NCI-H748 (cell line): Measurements from ENCODE around the gene CD3G.

Experiments used
- DNase-seq: peaks from one replicate; lab custom pipeline; 2025; ENCODE audit not compliant: unreplicated experiment; lab: John Stamatoyannopoulos, UW

CD3G gene

DNA sequence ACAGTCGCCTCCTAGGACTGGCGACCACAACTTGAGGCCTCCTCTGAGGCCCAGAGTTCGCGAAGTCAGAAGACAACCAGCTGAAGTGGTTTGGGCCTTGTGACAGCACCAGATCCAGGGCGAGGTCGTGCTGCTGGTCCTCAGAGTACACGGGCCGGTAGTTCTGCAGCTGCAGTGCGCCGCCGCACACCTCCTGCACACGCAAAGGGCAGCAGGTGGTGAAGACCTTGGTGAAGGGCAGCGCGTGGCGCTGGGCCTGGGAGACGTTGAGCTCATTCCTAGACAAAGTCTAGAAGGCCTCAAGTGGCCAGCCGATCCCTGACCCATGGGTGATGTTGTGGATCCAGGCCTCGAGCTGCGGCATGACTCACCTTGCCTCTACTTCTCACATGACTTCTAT lies 21.4 kb upstream of the CD3G start:
- no peak for DNase-seq

DNA sequence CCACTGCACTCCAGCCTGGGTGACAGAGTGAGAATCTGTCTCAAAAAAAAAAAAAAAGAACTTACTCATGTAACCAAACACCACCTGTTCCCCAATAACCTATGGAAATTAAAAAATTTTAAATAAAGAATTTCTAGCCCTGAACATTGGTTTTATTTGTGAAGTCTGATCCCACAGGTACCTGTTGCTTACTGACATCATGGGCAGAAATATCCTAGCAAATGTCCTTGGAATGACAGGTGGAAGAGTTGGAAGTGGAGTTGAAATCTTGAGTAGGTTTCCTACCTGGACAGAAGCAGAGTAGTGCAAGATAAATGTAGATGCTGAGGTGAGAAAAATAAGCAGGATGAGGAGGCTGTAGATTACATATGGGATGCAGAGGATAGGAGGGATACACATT lies 18.9 kb upstream of the CD3G start:
- no peak for DNase-seq

DNA sequence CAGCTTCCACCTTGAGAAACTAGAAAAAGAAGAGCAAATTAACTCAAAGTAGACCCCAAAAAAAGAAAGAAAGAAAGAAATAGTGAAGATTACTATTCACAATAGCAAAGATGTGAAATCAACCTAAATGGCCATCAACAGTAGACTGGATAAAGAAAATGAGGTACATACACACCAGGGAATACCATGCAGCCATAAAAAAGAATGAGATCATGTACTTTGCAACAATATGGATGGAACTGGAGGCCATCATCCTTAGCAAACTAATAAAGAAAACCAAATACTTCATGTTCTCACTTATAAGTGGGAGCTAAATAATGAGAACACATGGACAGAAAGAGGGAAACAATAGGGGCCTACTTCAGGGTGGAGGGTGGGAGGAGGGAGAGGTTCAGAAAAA lies 15.4 kb upstream of the CD3G start:
- DNase-seq = no peak

DNA sequence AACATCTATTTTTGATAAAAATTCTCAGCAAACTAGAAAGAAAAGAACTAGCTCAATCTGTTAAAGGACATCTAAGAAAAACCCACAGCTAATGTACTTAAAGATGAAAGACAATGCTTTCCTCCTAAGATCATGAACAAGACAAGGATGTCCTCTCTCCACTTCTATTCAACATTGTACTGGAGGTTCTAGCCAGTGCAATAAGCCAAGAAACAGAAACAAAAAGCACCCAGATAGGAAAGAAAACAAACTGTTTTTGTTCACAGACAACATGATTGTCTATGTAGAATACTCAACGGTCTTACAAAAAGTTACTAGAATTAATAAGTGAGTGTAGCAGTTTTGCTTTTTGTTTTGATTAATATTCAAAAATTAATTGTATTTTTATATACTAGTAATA lies 9.4 kb upstream of the CD3G start:
- no peak for DNase-seq

DNA sequence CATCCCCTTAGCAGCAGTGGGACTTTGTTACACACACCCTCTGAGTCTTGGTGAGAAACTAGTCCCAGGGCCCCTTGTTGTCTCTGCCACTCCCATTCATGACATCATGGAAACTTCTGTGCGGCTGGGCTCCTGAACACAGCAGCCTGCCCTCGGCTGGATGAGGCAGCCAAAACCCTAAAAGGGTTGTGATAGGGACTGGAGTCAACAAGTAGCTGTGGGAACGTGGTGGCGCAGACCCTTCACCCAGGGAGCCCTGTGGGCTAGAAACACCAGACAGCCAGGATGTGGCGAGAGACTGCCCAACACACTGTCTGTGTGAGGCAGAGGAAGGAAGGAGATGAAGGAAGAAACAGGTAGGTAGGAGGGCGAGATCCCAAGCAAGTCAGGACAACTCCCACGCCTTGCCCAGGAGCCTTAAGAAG lies 5.5 kb upstream of the CD3G start:
- DNase-seq = no peak

DNA sequence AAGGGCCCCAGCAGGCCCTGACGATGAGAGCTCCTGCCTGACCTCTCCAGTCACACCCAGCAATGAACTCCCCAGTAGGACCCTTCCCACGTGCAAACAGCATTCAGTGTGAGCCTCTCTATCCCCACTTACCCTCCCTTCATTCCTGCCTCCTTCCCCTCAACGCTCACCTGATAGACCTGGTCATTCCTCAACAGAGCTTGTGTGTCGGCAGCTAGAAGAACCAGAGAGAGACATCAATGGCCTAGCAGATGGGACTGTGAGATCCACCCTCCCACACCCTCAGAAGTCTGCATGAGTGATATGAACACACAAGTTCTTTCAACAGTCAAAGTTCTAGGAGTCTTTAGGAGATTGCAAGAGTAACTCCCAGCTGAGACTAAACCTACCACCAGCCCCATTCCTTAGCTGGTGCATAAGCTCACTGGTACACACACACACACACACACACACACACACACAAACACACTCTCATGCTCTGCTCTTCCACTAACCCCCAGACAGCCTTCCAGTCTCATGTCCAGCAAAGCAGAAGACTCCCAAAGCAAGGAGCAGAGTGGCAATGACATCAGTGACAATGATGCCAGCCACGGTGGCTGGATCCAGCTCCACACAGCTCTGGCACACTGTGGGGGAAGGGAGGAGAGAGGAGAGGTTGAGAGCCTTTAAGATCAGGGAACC lies 4.7 kb upstream of the CD3G start:
- no peak for DNase-seq

DNA sequence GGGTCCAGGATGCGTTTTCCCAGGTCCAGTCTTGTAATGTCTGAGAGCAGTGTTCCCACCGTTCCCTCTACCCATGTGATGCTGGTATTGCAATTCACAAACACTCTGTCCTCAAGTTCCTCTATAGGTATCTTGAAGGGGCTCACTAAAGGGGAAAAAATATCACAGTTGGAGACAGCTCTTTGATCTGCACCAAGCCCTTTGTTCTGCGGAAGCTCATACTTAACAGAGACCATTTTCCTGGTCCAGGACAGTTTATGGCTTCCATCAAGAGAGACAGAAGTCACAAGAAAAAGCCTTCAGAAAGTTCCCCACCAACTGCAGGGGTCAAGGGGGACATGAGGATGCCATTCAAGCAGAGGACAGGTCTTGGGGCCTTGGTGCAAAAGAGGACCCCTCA lies 3.7 kb upstream of the CD3G start:
- DNase-seq = no peak

DNA sequence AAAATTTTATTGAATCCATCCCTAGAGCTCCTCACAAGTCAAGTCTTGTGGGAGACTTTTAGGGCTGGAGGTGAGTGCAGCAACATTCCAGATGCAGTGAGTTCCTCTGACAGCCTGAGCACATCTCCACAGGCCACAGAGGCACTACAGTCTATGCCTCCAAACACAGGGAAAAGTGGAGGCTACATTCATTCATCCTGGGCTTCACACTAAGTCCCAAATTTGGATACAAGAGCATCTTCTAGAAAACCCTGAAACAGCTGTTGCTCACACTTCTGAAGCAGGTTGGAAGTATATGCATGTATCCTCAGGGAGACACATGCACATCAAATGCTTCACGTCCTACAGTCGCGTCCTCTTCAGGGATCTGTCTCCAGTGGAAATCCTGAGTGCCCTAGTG lies 2.9 kb upstream of the CD3G start:
- no peak for DNase-seq

DNA sequence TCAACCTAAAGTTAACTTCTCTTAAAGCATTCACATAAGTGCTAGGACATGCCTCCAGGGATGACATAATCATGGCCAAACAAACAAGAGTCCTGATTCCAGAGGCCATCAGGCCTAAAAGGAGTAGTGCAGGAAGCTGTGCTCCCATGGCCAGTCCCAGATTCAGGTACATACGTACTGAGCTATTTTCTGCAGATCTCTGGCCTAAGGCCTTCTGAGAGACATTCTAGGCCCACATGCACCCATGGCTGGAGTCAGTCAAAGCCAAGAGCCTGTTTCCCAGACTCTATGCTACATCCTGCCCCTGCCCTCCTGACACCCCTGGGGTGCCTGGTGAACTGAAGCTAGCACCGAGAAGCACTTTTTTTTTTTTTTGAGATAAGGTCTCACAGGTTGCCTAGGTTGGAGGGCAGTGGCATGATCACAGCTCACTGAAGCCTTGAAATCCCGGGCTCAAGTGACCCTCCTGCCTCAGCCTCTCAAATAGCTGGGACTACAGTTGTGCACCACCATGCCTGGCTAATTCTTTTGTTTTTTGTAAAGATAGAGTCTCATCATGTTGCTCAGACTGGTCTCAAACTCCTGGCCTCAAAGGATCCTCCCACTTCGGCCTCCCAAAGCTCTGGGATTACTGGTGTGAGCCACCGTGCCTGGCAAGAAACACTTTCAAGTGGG lies 2.2 kb upstream of the CD3G start:
- no peak for DNase-seq

DNA sequence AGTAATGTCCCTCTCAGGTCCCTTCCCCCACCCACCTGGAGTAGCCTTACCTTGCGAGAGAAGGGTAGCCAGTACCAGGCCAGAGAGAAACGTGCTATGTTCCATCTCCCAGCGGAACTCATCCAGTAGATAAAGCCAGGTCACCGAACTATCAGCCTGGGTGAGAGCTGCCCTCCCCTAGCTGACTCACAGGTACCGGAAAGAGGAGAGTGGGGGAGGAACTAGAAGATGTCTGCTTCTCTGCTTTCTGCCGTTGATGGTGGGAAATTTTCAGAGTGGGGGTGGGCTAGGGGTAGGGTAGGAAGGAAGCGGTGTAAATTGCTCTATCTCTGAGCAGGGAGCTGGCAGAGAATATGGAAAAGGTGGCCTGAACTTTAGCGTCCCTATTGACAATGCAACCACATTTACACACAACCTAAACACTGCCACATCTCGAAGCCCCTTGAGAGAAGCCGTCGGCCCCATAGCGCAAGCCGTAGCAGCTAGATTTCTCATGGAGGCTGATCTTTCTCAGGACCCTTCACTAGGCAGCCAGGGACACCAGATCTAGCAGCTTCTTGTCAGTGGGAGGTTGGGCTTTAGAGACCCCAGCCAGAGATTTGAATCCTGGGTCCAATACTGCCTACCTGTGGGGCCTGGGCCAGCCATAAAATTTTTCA lies 1.5 kb upstream of the CD3G start, which contains the start of gene CD3D:
Gene CD3D, minus strand, starts transcription at position 203 of the 659 bp plus-strand sequence. Its CDS starts 98 bp downstream, at position 105.
- DNase-seq = no peak

DNA sequence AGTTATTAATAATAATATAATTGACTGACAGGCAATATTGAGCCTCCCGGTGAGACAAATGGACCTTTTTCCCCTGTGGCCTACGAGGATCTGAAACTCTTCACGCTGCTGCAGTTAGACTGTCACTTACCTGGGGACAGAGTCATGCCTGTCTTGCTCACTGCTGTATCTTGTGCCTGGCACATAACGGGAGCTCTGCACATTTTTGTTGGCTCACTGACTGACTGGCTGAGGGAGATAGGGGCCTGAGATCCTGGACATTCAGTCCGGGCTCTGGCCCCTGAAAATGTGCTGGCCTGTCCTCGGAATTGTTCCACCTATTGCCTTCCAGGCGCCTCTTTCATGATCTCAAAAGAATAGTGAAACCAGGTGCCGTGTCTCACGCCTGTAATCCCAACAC lies 896 bp upstream of the CD3G start:
- no peak for DNase-seq

DNA sequence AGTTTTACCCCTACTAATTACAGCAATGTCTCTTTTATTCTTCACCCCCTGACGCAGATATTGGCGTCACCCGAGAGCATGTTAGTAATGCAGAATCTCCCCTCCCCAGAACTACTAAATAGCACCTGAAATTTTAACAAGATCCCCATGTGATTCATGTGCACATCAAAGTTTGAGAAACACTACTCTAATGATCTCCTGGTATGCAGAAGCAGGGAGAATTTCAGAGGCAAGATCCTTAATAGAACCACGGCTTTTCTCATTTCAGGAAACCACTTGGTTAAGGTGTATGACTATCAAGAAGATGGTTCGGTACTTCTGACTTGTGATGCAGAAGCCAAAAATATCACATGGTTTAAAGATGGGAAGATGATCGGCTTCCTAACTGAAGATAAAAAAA lies 5.3 kb downstream of the CD3G start:
- no peak for DNase-seq

DNA sequence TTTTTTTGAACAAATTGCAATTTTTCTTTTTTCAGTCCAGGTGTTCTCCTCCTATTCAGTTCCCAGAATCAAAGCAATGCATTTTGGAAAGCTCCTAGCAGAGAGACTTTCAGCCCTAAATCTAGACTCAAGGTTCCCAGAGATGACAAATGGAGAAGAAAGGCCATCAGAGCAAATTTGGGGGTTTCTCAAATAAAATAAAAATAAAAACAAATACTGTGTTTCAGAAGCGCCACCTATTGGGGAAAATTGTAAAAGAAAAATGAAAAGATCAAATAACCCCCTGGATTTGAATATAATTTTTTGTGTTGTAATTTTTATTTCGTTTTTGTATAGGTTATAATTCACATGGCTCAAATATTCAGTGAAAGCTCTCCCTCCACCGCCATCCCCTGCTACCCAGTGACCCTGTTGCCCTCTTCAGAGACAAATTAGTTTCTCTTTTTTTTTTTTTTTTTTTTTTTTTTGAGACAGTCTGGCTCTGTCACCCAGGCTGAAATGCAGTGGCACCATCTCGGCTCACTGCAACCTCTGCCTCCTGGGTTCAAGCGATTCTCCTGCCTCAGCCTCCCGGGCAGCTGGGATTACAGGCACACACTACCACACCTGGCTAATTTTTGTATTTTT lies 9.1 kb downstream of the CD3G start:
- DNase-seq = peak; percentile 2

DNA sequence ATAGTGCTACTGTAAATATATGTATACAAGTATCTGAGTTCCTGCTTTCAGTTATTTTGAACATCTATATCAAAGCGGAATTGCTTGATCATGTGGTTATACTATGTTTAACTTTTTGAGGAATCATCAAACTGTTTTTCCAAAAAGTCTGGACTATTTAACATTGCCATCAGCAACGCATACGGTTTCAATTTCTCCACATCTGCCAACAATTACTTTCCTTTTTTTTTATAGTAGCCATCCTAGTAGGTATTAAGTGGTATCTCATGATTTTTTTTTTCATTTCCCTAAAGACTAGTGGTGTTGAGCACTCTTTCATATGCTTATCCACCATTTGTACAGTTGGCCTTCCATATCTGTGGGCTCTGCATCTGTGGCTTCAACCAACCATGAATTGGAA lies 13.9 kb downstream of the CD3G start:
- no peak for DNase-seq

DNA sequence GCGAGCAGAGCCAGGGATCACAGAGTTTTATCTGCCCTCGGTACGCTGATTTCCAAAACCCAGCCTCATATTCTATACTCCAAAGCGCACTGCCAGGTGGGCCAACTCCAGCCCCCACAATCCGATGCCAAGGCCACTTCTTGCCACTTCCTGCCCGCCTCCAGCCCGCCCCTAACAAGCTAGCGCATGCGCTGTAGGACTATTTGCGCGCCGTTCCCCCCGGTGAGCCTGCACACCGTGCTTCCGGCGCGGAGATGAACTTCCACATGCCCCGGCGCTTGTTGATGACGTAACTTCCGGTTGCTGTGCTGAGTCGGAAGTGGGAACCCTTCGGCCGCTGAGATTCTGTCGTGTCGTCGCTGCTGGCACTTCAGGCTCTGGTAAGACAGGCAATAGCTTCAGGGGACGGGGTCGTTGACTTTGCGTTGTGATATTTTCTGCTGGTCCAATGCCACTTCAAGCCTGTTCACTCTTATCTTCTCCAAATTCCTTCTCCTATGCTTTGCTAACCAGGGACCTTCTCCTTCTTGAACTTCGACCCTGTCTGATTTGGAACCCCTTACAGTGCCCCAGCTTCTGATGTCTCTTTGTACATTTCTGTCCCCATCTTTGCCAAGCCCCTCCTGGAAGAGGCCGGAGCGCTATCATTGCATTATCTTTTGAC lies 15.3 kb downstream of the CD3G start, which contains the start of gene UBE4A:
Gene UBE4A, plus strand, starts transcription at position 306 of the 664 bp plus-strand sequence. CDS start 5,481 bp downstream, outside the sequence.
- peak; percentile 93 for DNase-seq

DNA sequence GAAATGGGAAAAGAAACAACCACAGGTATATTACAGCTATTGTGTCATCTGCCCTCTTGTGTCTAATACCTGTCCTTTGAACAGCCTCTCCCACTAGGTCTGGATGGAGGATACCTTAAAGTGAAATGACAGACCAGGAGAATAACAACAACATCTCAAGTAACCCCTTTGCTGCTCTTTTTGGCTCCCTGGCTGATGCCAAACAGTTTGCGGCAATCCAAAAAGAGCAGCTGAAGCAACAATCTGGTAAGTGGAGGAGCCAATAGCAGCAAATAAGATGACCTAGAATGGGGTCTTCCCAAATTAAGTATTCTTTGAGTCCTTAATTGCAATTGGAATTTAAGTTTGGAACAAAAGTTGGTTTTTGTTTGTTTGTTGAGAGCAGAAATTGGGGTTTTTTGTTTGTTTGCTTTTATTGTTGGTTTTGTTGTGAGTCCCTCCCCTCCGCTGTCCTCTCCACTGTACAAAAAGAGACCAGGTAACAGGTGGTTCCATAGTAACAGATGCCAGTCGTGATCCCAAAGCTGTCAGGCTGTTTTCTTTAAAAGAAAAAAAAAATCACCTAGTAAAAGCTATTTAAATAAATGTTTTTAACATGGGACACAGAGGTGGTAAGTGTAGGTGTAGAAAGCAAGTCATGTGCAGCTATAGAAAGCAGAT lies 20.9 kb downstream of the CD3G start:
- no peak for DNase-seq

DNA sequence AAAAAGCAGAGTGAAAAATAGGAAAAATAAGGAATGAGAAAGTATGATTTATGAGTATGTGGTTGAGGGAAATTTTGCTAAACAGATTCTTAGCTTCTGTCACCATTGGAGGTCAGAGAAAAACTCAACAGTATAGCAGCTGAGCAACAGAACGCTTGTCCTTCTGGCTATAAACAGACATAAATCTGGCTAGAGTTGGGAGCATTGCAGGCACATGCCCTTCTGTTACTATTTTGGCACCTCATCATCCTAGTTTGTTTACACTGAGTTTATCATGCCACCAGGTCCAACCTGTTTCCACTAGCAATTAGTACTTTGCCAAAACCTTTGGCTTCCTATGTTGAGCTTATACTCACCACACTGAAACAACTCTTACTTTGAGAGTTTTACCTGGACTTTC lies 22.1 kb downstream of the CD3G start:
- DNase-seq = no peak

DNA sequence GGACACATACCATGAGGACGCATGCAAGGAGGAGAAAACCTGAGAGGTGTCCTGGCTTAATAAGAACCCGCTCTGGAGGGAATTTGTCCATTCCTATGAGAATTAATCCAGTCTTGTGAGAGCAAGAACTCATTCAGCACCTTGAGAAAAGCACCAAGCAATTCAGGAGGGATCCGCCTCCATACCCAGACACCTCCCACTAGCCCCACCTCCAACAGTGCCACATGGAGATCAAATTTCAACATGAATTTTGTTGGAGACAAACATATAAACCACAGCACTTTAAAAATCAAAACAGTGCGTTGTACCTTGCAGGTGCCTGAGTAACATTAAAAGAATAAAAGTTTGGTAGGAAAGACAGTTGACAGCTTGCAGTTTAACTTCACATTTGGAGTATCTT lies 26.6 kb downstream of the CD3G start:
- DNase-seq = no peak

DNA sequence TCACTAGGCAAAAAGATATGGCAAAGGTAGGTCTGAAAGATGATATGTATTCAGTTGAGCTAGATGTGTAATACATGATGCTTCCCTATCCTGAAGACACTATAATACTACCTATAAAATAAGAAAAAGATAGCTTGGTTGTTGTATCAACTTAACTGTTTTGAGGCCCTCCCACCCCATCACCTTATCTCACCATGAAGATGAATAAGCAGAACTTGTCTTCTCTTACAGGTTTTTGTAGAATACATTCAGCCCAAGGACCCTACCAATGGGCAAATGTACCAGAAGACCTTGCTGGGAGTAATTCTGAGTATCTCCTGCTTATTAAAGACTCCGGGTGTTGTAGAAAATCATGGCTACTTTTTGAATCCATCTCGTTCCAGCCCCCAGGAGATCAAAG lies 29.1 kb downstream of the CD3G start:
- no peak for DNase-seq

DNA sequence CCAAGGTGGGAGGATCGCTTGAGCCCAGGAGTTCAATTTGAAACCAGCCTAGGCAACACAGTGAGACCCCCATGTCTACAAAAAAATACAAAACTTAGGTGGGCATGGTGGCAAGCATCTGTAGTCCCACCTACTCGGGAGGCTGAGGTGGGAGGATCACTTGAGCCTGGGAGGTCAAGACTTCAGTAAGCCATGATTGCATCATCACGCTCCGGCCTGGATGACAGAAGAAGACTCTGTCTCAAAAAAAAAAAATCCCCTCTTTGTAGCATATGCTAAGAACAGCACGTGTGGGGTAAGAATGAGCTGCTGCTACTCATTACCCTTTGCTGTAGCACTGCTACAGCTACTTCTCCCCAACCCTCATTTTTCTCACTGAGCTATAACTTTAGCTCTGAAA lies 29.7 kb downstream of the CD3G start:
- DNase-seq = no peak

DNA sequence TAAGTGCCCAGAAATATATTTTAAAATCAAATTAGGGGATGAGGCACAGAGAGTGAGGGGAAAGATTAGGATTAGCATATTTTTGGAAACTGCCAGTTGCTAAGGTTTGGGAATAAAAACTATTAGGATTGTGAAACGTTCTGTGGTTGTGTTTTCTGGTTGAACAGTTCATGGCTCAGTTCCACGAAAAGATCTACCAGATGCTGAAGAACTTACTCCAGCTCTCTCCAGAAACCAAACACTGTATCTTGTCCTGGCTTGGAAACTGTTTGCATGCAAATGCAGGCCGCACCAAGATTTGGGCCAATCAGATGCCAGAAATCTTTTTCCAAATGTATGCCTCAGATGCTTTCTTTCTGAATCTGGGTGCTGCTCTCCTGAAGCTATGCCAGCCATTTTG lies 30.6 kb downstream of the CD3G start:
- DNase-seq = no peak
